Peyer's patch (tissue), 4 donors: ENCODE measurements around the gene TMEM165.

Source experiments
- POLR2A ChIP-seq, 2 donors: fragments of 450-650 bp; IDR thresholded peaks; one replicate each; pipeline ENCODE4 v1.5.1; 2017; ENCODE audit warnings: antibody characterized with exemption in 2 of 2, mild to moderate bottlenecking in 2 of 2, moderate library complexity in 2 of 2
- TF ChIP-seq, protein P1 (sequence below), 6 experiments: fragments of 450-650 bp in 4 of 6; fragments of 200-600 bp in 2 of 6; sonication (generic) in 1 of 6; IDR thresholded peaks; one replicate each; pipeline ENCODE4 v1.5.1; 2017 to 2019; ENCODE audit warnings: antibody characterized with exemption in 6 of 6, mild to moderate bottlenecking in 3 of 6, moderate library complexity in 1 of 6

DNA sequence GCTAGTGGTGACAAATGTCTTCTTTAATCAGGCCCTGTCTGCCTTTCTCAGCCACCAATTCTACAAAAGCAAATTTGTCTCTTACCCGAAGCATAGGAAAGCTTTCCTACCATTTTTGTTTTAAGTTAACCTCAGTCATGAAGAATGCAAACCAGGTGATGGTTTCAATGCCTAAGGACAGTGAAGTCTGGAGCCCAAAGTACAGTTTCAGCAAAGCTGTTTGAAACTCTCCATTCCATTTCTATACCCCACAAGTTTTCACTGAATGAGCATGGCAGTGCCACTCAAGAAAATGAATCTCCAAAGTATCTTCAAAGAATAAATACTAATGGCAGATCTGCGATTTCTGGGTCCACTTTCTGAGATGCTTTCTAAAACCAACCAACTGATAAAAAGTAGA, 25.8 kb upstream of the TMEM165 start:
- TF ChIP-seq, protein P1, sequence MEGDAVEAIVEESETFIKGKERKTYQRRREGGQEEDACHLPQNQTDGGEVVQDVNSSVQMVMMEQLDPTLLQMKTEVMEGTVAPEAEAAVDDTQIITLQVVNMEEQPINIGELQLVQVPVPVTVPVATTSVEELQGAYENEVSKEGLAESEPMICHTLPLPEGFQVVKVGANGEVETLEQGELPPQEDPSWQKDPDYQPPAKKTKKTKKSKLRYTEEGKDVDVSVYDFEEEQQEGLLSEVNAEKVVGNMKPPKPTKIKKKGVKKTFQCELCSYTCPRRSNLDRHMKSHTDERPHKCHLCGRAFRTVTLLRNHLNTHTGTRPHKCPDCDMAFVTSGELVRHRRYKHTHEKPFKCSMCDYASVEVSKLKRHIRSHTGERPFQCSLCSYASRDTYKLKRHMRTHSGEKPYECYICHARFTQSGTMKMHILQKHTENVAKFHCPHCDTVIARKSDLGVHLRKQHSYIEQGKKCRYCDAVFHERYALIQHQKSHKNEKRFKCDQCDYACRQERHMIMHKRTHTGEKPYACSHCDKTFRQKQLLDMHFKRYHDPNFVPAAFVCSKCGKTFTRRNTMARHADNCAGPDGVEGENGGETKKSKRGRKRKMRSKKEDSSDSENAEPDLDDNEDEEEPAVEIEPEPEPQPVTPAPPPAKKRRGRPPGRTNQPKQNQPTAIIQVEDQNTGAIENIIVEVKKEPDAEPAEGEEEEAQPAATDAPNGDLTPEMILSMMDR (IDR thresholded peaks at IDR 0.05), result no peak
- TF ChIP-seq POLR2A (IDR thresholded peaks at IDR 0.05), result no peak
